ENCODE measurements around the gene RASAL3. TPM values are rescaled to one million over a fixed set of nuclear protein-coding genes. Genes with fewer than 3 reads are reported as not detected.

RASAL3 gene
- total and polyA plus RNA-seq, 2 of the 8 experiments (the other 6 are each of a cell fraction or from before 2014, with no cell fraction given) = 0.19 to 0.63 TPM

DNA sequence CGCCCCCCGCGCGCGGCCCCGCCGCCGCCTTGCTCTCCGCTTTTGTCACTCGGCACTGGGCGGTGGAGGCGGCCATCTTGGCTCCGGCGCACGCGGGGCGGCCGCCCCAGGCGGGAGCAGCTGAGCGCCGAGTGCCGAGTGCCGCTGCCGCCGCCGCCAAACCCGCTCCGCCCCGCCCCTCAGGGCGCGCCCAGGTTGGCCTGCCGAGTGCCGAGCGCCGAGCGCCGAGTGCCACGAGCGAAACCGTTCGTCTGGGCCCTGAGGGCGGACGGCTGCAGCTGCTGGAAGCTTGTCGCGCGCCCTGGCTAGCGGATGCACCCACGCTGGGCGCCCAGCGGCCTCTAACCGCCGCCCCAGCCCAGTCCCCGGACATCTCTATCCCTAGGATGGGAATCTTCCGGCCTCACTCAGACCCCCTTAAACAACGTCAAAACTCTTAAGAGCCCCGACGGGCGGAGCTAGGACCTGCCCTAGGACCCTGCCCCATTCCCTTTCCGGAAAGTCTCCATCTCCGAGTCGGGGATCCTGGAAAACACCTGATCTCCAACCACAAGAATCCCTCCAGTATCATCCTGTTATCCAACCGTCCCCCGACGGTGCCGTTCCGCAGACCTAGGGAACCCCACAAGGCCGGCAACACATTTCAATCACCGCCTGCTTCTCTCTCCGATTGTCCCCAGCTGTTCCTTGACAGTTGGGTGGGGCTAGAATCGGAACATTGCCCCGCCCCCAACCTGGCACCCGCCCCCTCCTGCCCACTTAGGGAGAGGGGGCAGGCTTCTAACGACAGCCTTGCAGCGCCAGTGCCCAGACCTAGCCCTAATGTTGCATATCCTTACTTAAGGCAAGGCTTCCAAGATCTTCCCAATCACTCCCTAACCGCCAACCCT is 31.5 kb downstream of the RASAL3 start:
- no peak for FAIRE-seq
- H2BK20ac ChIP-seq (ENCODE audit: low read length) = no peak overlapping the region
- peak overlapping the region; percentile 68; the same call in 1 of the 2 replicates for H2BK12ac ChIP-seq (ENCODE audit: low read depth, low read length)
- H3K23me2 ChIP-seq (ENCODE audit: low read depth, low read length) = peaks cover 10% of the 10 kb centered on the region
- no peak overlapping the region for H3K4ac ChIP-seq (replicated peaks; ENCODE audit: insufficient read length, low read depth, low read length)
- H3K9me3 ChIP-seq (ENCODE audit: insufficient read depth in 2 of 2, low read depth in 1 of 2, low read length in 1 of 2) = no peaks in the 10 kb centered on the region
- ChIA-PET POLR2A (ENCODE audit: partially characterized antibody) (interaction anchor here (0.7 to 5.3 kb wide), 9 partner anchors 12 to 367 kb away, joined by 3 to 58 read pairs (median 3); partner anchors contain the start of genes AKAP8, AKAP8L and BRD4), CTCF (ENCODE audit: partially characterized antibody) (interaction anchor here (1.0 to 7.5 kb wide), 3 partner anchors 13 to 122 kb away, joined by 3 to 48 read pairs (median 3); partner anchors contain the start of gene AKAP8L)
- no peak overlapping the region for H2BK120ac ChIP-seq (replicated peaks; ENCODE audit: low read depth, low read length)
- H3K18ac ChIP-seq (ENCODE audit: extremely low read depth, low read length) = no peak overlapping the region
- H4K20me1 ChIP-seq (replicated peaks in 1 of 2; ENCODE audit: control insufficient read depth in 1 of 2, insufficient read depth in 2 of 2, low read length in 2 of 2) = peaks cover 5 to 12% of the 10 kb centered on the region in 2 experiments
- no peak overlapping the region for H4K5ac ChIP-seq (ENCODE audit: insufficient read length, low read depth, low read length)
- no peaks in the 10 kb centered on the region; a peak in 1 of 7 replicates for H3K27me3 ChIP-seq (replicated peaks in 1 of 4; ENCODE audit: control insufficient read depth in 3 of 4, extremely low read depth in 1 of 4, insufficient read depth in 3 of 4, low read length in 3 of 4)
- H3K4me3 ChIP-seq (ENCODE audit: extremely low read depth in 1 of 4, insufficient read depth in 2 of 4, low read depth in 3 of 4, low read length in 4 of 4) = peak overlapping the region; percentile 64 to 80 (median 80)
- H3K14ac ChIP-seq (ENCODE audit: insufficient read length) = no peak overlapping the region
- H3K79me2 ChIP-seq (ENCODE audit: control insufficient read depth in 1 of 2, insufficient read depth in 2 of 2, low read length in 2 of 2) = peaks cover 0 to 29% of the 10 kb centered on the region in 2 experiments; a peak in 2 of 4 replicates
- 3% methylated on average over 18 of the region's 75 CpGs; no CpG with 5 or more reads in 1 of the 2 experiments for WGBS, 2 experiments (ENCODE audit: extremely low coverage in 1 of 2, insufficient coverage in 1 of 2, insufficient read length in 1 of 2, insufficient replicate concordance in 2 of 2, low coverage in 1 of 2, low lambda C conversion rate in 2 of 2, missing lambda C conversion rate in 1 of 2)
- no peak overlapping the region for H3K23ac ChIP-seq (ENCODE audit: insufficient read length)
- H2BK5ac ChIP-seq (ENCODE audit: low read depth, low read length) = no peak overlapping the region
- H3K4me1 ChIP-seq (replicated peaks in 1 of 4; ENCODE audit: control insufficient read depth in 3 of 4, insufficient read depth in 4 of 4, low read length in 3 of 4) = peaks cover 0 to 13% (median 8%) of the 10 kb centered on the region in 4 experiments; a peak in 6 of 7 replicates
- H2AK5ac ChIP-seq (ENCODE audit: low read depth, low read length) = no peak overlapping the region; the same call in 1 of the 2 replicates
- no peaks in the 10 kb centered on the region for H3K36me3 ChIP-seq (ENCODE audit: control insufficient read depth in 2 of 4, insufficient read depth in 4 of 4, low read length in 3 of 4)
- H4K8ac ChIP-seq (ENCODE audit: extremely low read depth, insufficient read depth, low read length) = peak overlapping the region; percentile 86
- H2AFZ ChIP-seq (ENCODE audit: low read length) = peak overlapping the region; percentile 94
- H3K9ac ChIP-seq (replicated peaks in 1 of 4; ENCODE audit: extremely low read depth in 1 of 4, low read depth in 3 of 4, low read length in 3 of 4) = peak overlapping the region in 2 of 4 experiments; percentile 0 to 4; a peak in 3 of 7 replicates
- no peak overlapping the region for H3K56ac ChIP-seq (replicated peaks; ENCODE audit: insufficient read length, low read depth, low read length)
- H4K91ac ChIP-seq (replicated peaks; ENCODE audit: insufficient read length, low read length) = peak overlapping the region; percentile 54
- peak overlapping the region; percentile 70 to 87 for H3K4me2 ChIP-seq (ENCODE audit: insufficient read depth in 1 of 2, low read depth in 2 of 2, low read length in 2 of 2)
- H2BK15ac ChIP-seq (ENCODE audit: low read length) = peak overlapping the region; percentile 72; the same call in 1 of the 2 replicates
- no peak overlapping the region for H3K27ac ChIP-seq (ENCODE audit: low read depth, low read length)
- peak in 1 of 2 experiments; percentile 94 for DNase-seq (ENCODE audit: low read depth in 1 of 2, low spot score in 2 of 2)
- H3K79me1 ChIP-seq (ENCODE audit: low read depth, low read length) = peaks cover 22% of the 10 kb centered on the region
- TF ChIP-seq GTF2F1 (IDR thresholded peaks at IDR 0.05; ENCODE audit: borderline replicate concordance, low read depth, low read length) = no peak
- no peak for TF ChIP-seq EZH2 (IDR thresholded peaks at IDR 0.05; ENCODE audit: low read depth, low read length, severe bottlenecking)
- peak; percentile 84 for TF ChIP-seq TAF1 (IDR thresholded peaks at IDR 0.05; ENCODE audit: low read depth, low read length)
- TF ChIP-seq SP4 (IDR thresholded peaks at IDR 0.05; ENCODE audit: low read length) = peak; percentile 54; the same call in 1 of the 2 replicates
- TF ChIP-seq, protein P1, sequence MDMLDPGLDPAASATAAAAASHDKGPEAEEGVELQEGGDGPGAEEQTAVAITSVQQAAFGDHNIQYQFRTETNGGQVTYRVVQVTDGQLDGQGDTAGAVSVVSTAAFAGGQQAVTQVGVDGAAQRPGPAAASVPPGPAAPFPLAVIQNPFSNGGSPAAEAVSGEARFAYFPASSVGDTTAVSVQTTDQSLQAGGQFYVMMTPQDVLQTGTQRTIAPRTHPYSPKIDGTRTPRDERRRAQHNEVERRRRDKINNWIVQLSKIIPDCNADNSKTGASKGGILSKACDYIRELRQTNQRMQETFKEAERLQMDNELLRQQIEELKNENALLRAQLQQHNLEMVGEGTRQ (IDR thresholded peaks at IDR 0.05; ENCODE audit: low read length) = no peak
- TF ChIP-seq, protein P2, sequence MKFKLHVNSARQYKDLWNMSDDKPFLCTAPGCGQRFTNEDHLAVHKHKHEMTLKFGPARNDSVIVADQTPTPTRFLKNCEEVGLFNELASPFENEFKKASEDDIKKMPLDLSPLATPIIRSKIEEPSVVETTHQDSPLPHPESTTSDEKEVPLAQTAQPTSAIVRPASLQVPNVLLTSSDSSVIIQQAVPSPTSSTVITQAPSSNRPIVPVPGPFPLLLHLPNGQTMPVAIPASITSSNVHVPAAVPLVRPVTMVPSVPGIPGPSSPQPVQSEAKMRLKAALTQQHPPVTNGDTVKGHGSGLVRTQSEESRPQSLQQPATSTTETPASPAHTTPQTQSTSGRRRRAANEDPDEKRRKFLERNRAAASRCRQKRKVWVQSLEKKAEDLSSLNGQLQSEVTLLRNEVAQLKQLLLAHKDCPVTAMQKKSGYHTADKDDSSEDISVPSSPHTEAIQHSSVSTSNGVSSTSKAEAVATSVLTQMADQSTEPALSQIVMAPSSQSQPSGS (IDR thresholded peaks at IDR 0.05; ENCODE audit: low read length) = no peak
- TF ChIP-seq KDM4A (IDR thresholded peaks at IDR 0.05; ENCODE audit: low read depth, low read length, severe bottlenecking) = peak; percentile 74

All from H1 (cell line).